Astrocyte (in vitro differentiated cells and primary cell): Measurements from ENCODE around the gene PYURF. TPM values are rescaled to one million over a fixed set of nuclear protein-coding genes. Genes with fewer than 3 reads are reported as not detected.

ENCODE experiments used
- DNase-seq: peaks from one replicate; pipeline ENCODE4 v3.0.0-alpha.2; 2010; ENCODE audit warnings: low read depth
- FAIRE-seq: peaks from 2 replicates; lab custom pipeline; 2011; peaks lifted over from hg19 to GRCh38; lab: Jason Lieb, UNC
- H2AFZ ChIP-seq: 2 replicates; pipeline ENCODE4 v1.6.0; 2012; ENCODE audit warnings: low read depth, low read length, inconsistent platforms
- H3K27ac ChIP-seq: 2 replicates; pipeline ENCODE4 v1.5.1; 2011; ENCODE audit warnings: low read depth, low read length, inconsistent platforms
- H3K27me3 ChIP-seq: 2 replicates; pipeline ENCODE4 v1.6.0; 2011; ENCODE audit warnings: low read length, inconsistent platforms; ENCODE audit not compliant: insufficient read depth
- H3K36me3 ChIP-seq: 2 replicates; pipeline ENCODE4 v1.5.1; 2011; ENCODE audit warnings: low read length, inconsistent platforms; ENCODE audit not compliant: insufficient read depth
- H3K4me1 ChIP-seq: 2 replicates; pipeline ENCODE4 v1.5.1; 2011; ENCODE audit warnings: low read length, inconsistent platforms; ENCODE audit not compliant: insufficient read depth
- H3K4me2 ChIP-seq: 2 replicates; pipeline ENCODE4 v1.6.0; 2012; ENCODE audit warnings: low read length, inconsistent platforms
- H3K4me3 ChIP-seq: 2 replicates; pipeline ENCODE4 v1.5.1; 2011; ENCODE audit warnings: low read depth, mild to moderate bottlenecking, low read length, inconsistent platforms; ENCODE audit not compliant: insufficient read depth
- H3K79me2 ChIP-seq: 2 replicates; pipeline ENCODE4 v1.6.0; 2012; ENCODE audit warnings: mild to moderate bottlenecking, low read length, inconsistent platforms; ENCODE audit not compliant: insufficient read depth
- H3K9ac ChIP-seq: 2 replicates; pipeline ENCODE4 v1.6.0; 2012; ENCODE audit warnings: mild to moderate bottlenecking, low read length, inconsistent platforms
- H3K9me3 ChIP-seq: 2 replicates; pipeline ENCODE4 v1.5.1; 2012; ENCODE audit warnings: low read depth, mild to moderate bottlenecking, low read length, inconsistent platforms; ENCODE audit not compliant: insufficient read depth
- H4K20me1 ChIP-seq: 2 replicates; pipeline ENCODE4 v1.6.0; 2012; ENCODE audit warnings: low read length, inconsistent platforms; ENCODE audit not compliant: insufficient read depth
- H3K27ac Mint-ChIP-seq: one replicate; pipeline ENCODE4 v1.8.0; 2021; ENCODE audit warnings: mild to moderate bottlenecking, mixed read lengths; ENCODE audit not compliant: unreplicated experiment
- H3K27me3 Mint-ChIP-seq: one replicate; pipeline ENCODE4 v1.8.0; 2021; ENCODE audit warnings: low read depth, mixed read lengths; ENCODE audit not compliant: unreplicated experiment
- H3K36me3 Mint-ChIP-seq: one replicate; pipeline ENCODE4 v1.8.0; 2021; ENCODE audit warnings: low read depth, mixed read lengths; ENCODE audit not compliant: unreplicated experiment
- H3K4me1 Mint-ChIP-seq: one replicate; pipeline ENCODE4 v1.8.0; 2021; ENCODE audit warnings: low read depth, mixed read lengths; ENCODE audit not compliant: unreplicated experiment
- H3K4me3 Mint-ChIP-seq: one replicate; pipeline ENCODE4 v1.8.0; 2021; ENCODE audit warnings: mild to moderate bottlenecking, moderate library complexity, mixed read lengths; ENCODE audit not compliant: unreplicated experiment
- H3K9me3 Mint-ChIP-seq: one replicate; pipeline ENCODE4 v1.8.0; 2021; ENCODE audit warnings: mild to moderate bottlenecking, mixed read lengths; ENCODE audit not compliant: unreplicated experiment
- EZH2 ChIP-seq: IDR thresholded peaks from 2 replicates; pipeline ENCODE4 v1.6.1; 2012; ENCODE audit warnings: mild to moderate bottlenecking, low read length, inconsistent platforms; ENCODE audit not compliant: insufficient read depth
- total RNA-seq: library from RNA; stranded (reverse); gene quantifications from 2 replicates; pipeline ENCODE4 v1.2.1, GENCODE V29; 2021
- TF ChIP-seq, protein P1 (sequence below): IDR thresholded peaks from 2 replicates; pipeline ENCODE4 v1.5.1; 2011; ENCODE audit warnings: low read depth, mild to moderate bottlenecking, inconsistent platforms, low read length, moderate library complexity; ENCODE audit not compliant: insufficient read depth

Gene PYURF
- total RNA-seq, 1 donor from 2014 or later, result 51.6 TPM

GRCh38 chr4:88489100-88489761, 34.3 kb downstream of the PYURF start:
- H3K27ac Mint-ChIP-seq, result no peak overlapping the region
- Histone ChIP-seq H3K4me2 (no peak overlapping the region), H3K27ac (no peak overlapping the region), H3K4me1 (no peaks in the 10 kb centered on the region), H3K9ac (no peak overlapping the region), H3K36me3 (no peaks in the 10 kb centered on the region), H3K79me2 (no peaks in the 10 kb centered on the region), H4K20me1 (no peaks in the 10 kb centered on the region), H3K27me3 (no peaks in the 10 kb centered on the region), H3K9me3 (no peaks in the 10 kb centered on the region), H2AFZ (no peak overlapping the region), H3K4me3 (no peak overlapping the region)
- DNase-seq (no peak), FAIRE-seq (no peak)
- no peak overlapping the region for H3K4me3 Mint-ChIP-seq
- H3K4me1 Mint-ChIP-seq, result no peaks in the 10 kb centered on the region
- no peaks in the 10 kb centered on the region for H3K27me3 Mint-ChIP-seq
- H3K36me3 Mint-ChIP-seq, result peaks cover 9% of the 10 kb centered on the region
- TF ChIP-seq, protein P1, sequence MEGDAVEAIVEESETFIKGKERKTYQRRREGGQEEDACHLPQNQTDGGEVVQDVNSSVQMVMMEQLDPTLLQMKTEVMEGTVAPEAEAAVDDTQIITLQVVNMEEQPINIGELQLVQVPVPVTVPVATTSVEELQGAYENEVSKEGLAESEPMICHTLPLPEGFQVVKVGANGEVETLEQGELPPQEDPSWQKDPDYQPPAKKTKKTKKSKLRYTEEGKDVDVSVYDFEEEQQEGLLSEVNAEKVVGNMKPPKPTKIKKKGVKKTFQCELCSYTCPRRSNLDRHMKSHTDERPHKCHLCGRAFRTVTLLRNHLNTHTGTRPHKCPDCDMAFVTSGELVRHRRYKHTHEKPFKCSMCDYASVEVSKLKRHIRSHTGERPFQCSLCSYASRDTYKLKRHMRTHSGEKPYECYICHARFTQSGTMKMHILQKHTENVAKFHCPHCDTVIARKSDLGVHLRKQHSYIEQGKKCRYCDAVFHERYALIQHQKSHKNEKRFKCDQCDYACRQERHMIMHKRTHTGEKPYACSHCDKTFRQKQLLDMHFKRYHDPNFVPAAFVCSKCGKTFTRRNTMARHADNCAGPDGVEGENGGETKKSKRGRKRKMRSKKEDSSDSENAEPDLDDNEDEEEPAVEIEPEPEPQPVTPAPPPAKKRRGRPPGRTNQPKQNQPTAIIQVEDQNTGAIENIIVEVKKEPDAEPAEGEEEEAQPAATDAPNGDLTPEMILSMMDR, result no peak
- no peak for TF ChIP-seq EZH2
- no peaks in the 10 kb centered on the region for H3K9me3 Mint-ChIP-seq

GRCh38 chr4:88481537-88481936, 42.0 kb downstream of the PYURF start:
- DNase-seq, result no peak
- Histone ChIP-seq H3K4me2 (no peak overlapping the region), H4K20me1 (no peaks in the 10 kb centered on the region), H3K9me3 (no peaks in the 10 kb centered on the region), H3K27ac (no peak overlapping the region), H2AFZ (no peak overlapping the region), H3K4me1 (no peaks in the 10 kb centered on the region), H3K36me3 (no peaks in the 10 kb centered on the region), H3K4me3 (no peak overlapping the region), H3K9ac (no peak overlapping the region), H3K79me2 (no peaks in the 10 kb centered on the region), H3K27me3 (no peaks in the 10 kb centered on the region)
- Mint-ChIP-seq H3K27ac (no peak overlapping the region), H3K4me1 (no peaks in the 10 kb centered on the region), H3K36me3 (peaks cover 3% of the 10 kb centered on the region), H3K9me3 (no peaks in the 10 kb centered on the region), H3K27me3 (no peaks in the 10 kb centered on the region), H3K4me3 (no peak overlapping the region)
- no peak for FAIRE-seq
- TF ChIP-seq, protein P1, result no peak
- TF ChIP-seq EZH2, result no peak

GRCh38 chr4:88478247-88478646, 45.3 kb downstream of the PYURF start:
- H3K27me3 Mint-ChIP-seq, result no peaks in the 10 kb centered on the region
- H3K4me1 Mint-ChIP-seq, result peaks cover 7% of the 10 kb centered on the region
- H2AFZ ChIP-seq, result no peak overlapping the region
- no peak overlapping the region for H3K4me3 ChIP-seq
- TF ChIP-seq, protein P1, result no peak
- TF ChIP-seq EZH2, result no peak
- no peaks in the 10 kb centered on the region for H4K20me1 ChIP-seq
- H3K36me3 ChIP-seq, result no peaks in the 10 kb centered on the region
- H3K9me3 ChIP-seq, result no peaks in the 10 kb centered on the region
- no peak for FAIRE-seq
- no peak overlapping the region for H3K27ac Mint-ChIP-seq
- no peaks in the 10 kb centered on the region for H3K36me3 Mint-ChIP-seq
- H3K4me3 Mint-ChIP-seq, result peak overlapping the region; percentile 34
- H3K9me3 Mint-ChIP-seq, result no peaks in the 10 kb centered on the region
- no peak for DNase-seq
- H3K4me2 ChIP-seq, result no peak overlapping the region
- H3K4me1 ChIP-seq, result no peaks in the 10 kb centered on the region
- H3K27me3 ChIP-seq, result no peaks in the 10 kb centered on the region
- H3K9ac ChIP-seq, result no peak overlapping the region
- H3K79me2 ChIP-seq, result no peaks in the 10 kb centered on the region
- H3K27ac ChIP-seq, result no peak overlapping the region
